ENCODE results near the gene MRPS18A. TPM values are rescaled to one million over a fixed set of nuclear protein-coding genes. Genes with fewer than 3 reads are reported as not detected.
A peak's percentile ranks its signal among the peaks of the same experiment; 100 is the strongest.

Gene MRPS18A
- total and polyA plus RNA-seq, 9 of the 15 experiments (the other 6 are each of a cell fraction or from before 2014, with no cell fraction given), result 87.5 to 243 (median 125) TPM

- TF ChIP-seq FOXP4 (CRISPR knock-in tag; IDR thresholded peaks at IDR 0.05; ENCODE audit: borderline replicate concordance) (0 out of 2 replicates have a peak, but pooled peaks have one; percentile 31), SAFB (IDR thresholded peaks at IDR 0.05; ENCODE audit: borderline replicate concordance, low read depth, low read length) (no peak), ZNF583 (CRISPR knock-in tag; IDR thresholded peaks at IDR 0.05) (peak; percentile 82), RB1 (IDR thresholded peaks at IDR 0.05; ENCODE audit: low read depth) (peak; percentile 97), ARNT (IDR thresholded peaks at IDR 0.05) (peak in 1 of 2 experiments; percentile 13; a peak in 1 of 4 replicates), TCF15 (CRISPR knock-in tag; IDR thresholded peaks at IDR 0.05) (no peak), ZBTB11 (CRISPR knock-in tag; IDR thresholded peaks at IDR 0.05) (peak in 1 of 3 experiments; percentile 72; a peak in 2 of 6 replicates), POLR3G (IDR thresholded peaks at IDR 0.05; ENCODE audit: extremely low read depth, insufficient read length, insufficient replicate concordance) (no peak), PKNOX1 (IDR thresholded peaks at IDR 0.05) (0 out of 2 replicates have a peak, but pooled peaks have one; percentile 6), RUNX1 (IDR thresholded peaks at IDR 0.05; ENCODE audit: low read depth) (peak; percentile 44; the same call in 1 of the 2 replicates), POLR2AphosphoS5 (IDR thresholded peaks at IDR 0.05; ENCODE audit: control insufficient read depth, insufficient read depth, low read depth, low read length) (peak; percentile 97), KDM2B (CRISPR knock-in tag; IDR thresholded peaks at IDR 0.05) (no peak), MIER1 (IDR thresholded peaks at IDR 0.05; ENCODE audit: low read depth) (peak; percentile 97)
Measured at GRCh38 chr6:43635387-43636307, 51.9 kb downstream of the MRPS18A start, which contains the start of gene MAD2L1BP (continued).
